Osteoblast (primary cell): ENCODE results near the gene FRMD4A. TPM values are rescaled to one million over a fixed set of nuclear protein-coding genes. Genes with fewer than 3 reads are reported as not detected.
A peak's percentile ranks its signal among the peaks of the same experiment; 100 is the strongest.

Source experiments
- DNase-seq: peaks from one replicate; pipeline ENCODE4 v3.0.0; 2011; ENCODE audit warnings: low spot score, mixed read lengths; ENCODE audit not compliant: insufficient read length; ENCODE audit errors: missing footprints
- H2AFZ ChIP-seq: 2 replicates; pipeline ENCODE4 v1.6.0; 2011; ENCODE audit warnings: mild to moderate bottlenecking, low read length
- H3K27ac ChIP-seq: 2 replicates; pipeline ENCODE4 v1.5.1; 2011; ENCODE audit warnings: mild to moderate bottlenecking, low read depth, low read length, moderate library complexity
- H3K27me3 ChIP-seq: 2 replicates; pipeline ENCODE4 v1.6.0; 2012; ENCODE audit warnings: mild to moderate bottlenecking, control low read depth, inconsistent platforms, low read length, moderate library complexity; ENCODE audit not compliant: insufficient read depth
- H3K36me3 ChIP-seq: 2 replicates; pipeline ENCODE4 v1.5.1; 2011; ENCODE audit warnings: mild to moderate bottlenecking, low read length, control low read depth, moderate library complexity; ENCODE audit not compliant: insufficient read depth
- H3K4me1 ChIP-seq: 2 replicates; pipeline ENCODE4 v1.5.1; 2011; ENCODE audit warnings: mild to moderate bottlenecking, low read length, control low read depth, moderate library complexity; ENCODE audit not compliant: insufficient read depth
- H3K4me2 ChIP-seq: 2 replicates; pipeline ENCODE4 v1.6.0; 2011; ENCODE audit warnings: mild to moderate bottlenecking, low read length; ENCODE audit not compliant: insufficient read depth
- H3K4me3 ChIP-seq: fragments of 200-600 bp; sonication (generic); 3 replicates; pipeline ENCODE4 v1.5.1; 2012; ENCODE audit warnings: mild to moderate bottlenecking, low read length, inconsistent platforms; ENCODE audit not compliant: insufficient read depth
- H3K79me2 ChIP-seq: 2 replicates; pipeline ENCODE4 v1.6.0; 2012; ENCODE audit warnings: mild to moderate bottlenecking, low read length, control low read depth, inconsistent platforms; ENCODE audit not compliant: insufficient read depth
- H3K9me3 ChIP-seq: 2 replicates; pipeline ENCODE4 v1.5.1; 2011; ENCODE audit warnings: low read depth, low read length, control low read depth
- H4K20me1 ChIP-seq: 2 replicates; pipeline ENCODE4 v1.6.0; 2012; ENCODE audit warnings: mild to moderate bottlenecking, low read length, control low read depth; ENCODE audit not compliant: insufficient read depth
- CTCF ChIP-seq: IDR thresholded peaks from 2 replicates; pipeline ENCODE4 v1.5.1; 2011; ENCODE audit warnings: mild to moderate bottlenecking, low read depth, low read length, moderate library complexity; ENCODE audit errors: extremely low read depth
- total RNA-seq: library from RNA; depleted of rRNA; stranded (reverse); fragments of >200 nt; gene quantifications from 2 replicates; pipeline ENCODE4 v1.2.3, GENCODE V29; 2012

Gene FRMD4A
- total RNA-seq, 1 donor: 41.3 TPM

- H3K36me3 ChIP-seq: no peaks in the 10 kb centered on the region
- H3K27ac ChIP-seq: no peak overlapping the region
- H3K4me3 ChIP-seq: no peak overlapping the region
- H3K79me2 ChIP-seq: no peaks in the 10 kb centered on the region
- H3K4me2 ChIP-seq: no peak overlapping the region
- no peaks in the 10 kb centered on the region for H4K20me1 ChIP-seq
- no peak overlapping the region for H2AFZ ChIP-seq
- peaks cover 19% of the 10 kb centered on the region for H3K4me1 ChIP-seq
- DNase-seq: peak; percentile 69
- peaks cover 10% of the 10 kb centered on the region for H3K27me3 ChIP-seq
- H3K9me3 ChIP-seq: peaks cover 3% of the 10 kb centered on the region
- no peak for TF ChIP-seq CTCF
Observed at GRCh38 chr10:14253079-14253478, 77.6 kb downstream of the FRMD4A start.

GRCh38 chr10:14250496-14251076 is 80.1 kb downstream of the FRMD4A start:
- Histone ChIP-seq H3K4me1 (peaks cover 19% of the 10 kb centered on the region), H3K4me2 (no peak overlapping the region), H3K4me3 (no peak overlapping the region), H2AFZ (no peak overlapping the region), H4K20me1 (no peaks in the 10 kb centered on the region), H3K36me3 (no peaks in the 10 kb centered on the region), H3K79me2 (no peaks in the 10 kb centered on the region), H3K27me3 (peaks cover 13% of the 10 kb centered on the region), H3K27ac (no peak overlapping the region), H3K9me3 (peaks cover 3% of the 10 kb centered on the region)
- DNase-seq: no peak
- no peak for TF ChIP-seq CTCF

GRCh38 chr10:14247377-14248116 is 83.2 kb downstream of the FRMD4A start:
- peaks cover 3% of the 10 kb centered on the region for H3K9me3 ChIP-seq
- no peak for DNase-seq
- H2AFZ ChIP-seq: no peak overlapping the region
- no peak for TF ChIP-seq CTCF
- no peak overlapping the region for H3K4me2 ChIP-seq
- H3K27me3 ChIP-seq: peaks cover 7% of the 10 kb centered on the region
- H3K36me3 ChIP-seq: no peaks in the 10 kb centered on the region
- no peaks in the 10 kb centered on the region for H4K20me1 ChIP-seq
- no peak overlapping the region for H3K27ac ChIP-seq
- H3K4me3 ChIP-seq: no peak overlapping the region
- H3K4me1 ChIP-seq: peaks cover 6% of the 10 kb centered on the region
- H3K79me2 ChIP-seq: no peaks in the 10 kb centered on the region

- no peaks in the 10 kb centered on the region for H3K36me3 ChIP-seq
- no peak overlapping the region for H3K4me3 ChIP-seq
- H3K4me1 ChIP-seq: peaks cover 6% of the 10 kb centered on the region
- H3K79me2 ChIP-seq: no peaks in the 10 kb centered on the region
- H3K27me3 ChIP-seq: peaks cover 16% of the 10 kb centered on the region
- no peaks in the 10 kb centered on the region for H4K20me1 ChIP-seq
- TF ChIP-seq CTCF: no peak
- no peak overlapping the region for H3K4me2 ChIP-seq
- H3K27ac ChIP-seq: no peak overlapping the region
- DNase-seq: peak; percentile 83
- no peak overlapping the region for H2AFZ ChIP-seq
- H3K9me3 ChIP-seq: no peaks in the 10 kb centered on the region
Observed at GRCh38 chr10:14244801-14245211, 85.9 kb downstream of the FRMD4A start.
